ENCODE data around the gene VPS51. TPM values are rescaled to one million over a fixed set of nuclear protein-coding genes. Genes with fewer than 3 reads are reported as not detected.
A peak's percentile ranks its signal among the peaks of the same experiment; 100 is the strongest.

Gene VPS51
- total RNA-seq, 1 experiment from 2014 or later, result 59.6 TPM

DNA sequence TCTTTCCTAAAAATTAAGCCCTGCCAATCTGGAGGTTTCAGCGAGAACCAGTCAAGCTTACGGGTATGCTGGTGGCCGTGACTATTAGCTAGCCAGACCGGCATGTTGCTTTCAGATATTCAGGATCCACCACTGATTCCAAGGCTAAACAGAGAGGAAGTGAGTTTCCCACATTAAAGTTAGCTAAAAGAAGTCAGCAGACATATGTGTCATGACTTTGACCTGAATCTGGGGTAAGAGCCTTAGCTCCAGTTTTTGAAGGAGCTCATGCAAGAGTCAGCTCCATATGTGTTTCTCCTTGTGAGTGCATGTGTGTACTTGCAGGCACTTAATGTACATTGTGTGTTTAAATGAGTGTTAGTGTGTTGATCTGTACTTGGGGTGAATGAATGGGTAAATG is 10.6 kb upstream of the VPS51 start:
- Histone ChIP-seq H3K4me1 (peaks cover 5% of the 10 kb centered on the region), H3K27ac (no peak overlapping the region), H3K27me3 (no peaks in the 10 kb centered on the region), H3K9me3 (replicated peaks) (no peaks in the 10 kb centered on the region), H3K4me3 (no peak overlapping the region), H3K36me3 (peaks cover 18% of the 10 kb centered on the region)
- DNase-seq, result no peak

- no peak for DNase-seq
- Histone ChIP-seq H3K27ac (no peak overlapping the region), H3K4me1 (peaks cover 5% of the 10 kb centered on the region), H3K36me3 (peaks cover 8% of the 10 kb centered on the region; the same call in 1 of the 2 replicates), H3K9me3 (replicated peaks) (no peaks in the 10 kb centered on the region), H3K27me3 (no peaks in the 10 kb centered on the region), H3K4me3 (no peak overlapping the region)
Observed at GRCh38 chr11:65086809-65087208, 9.2 kb upstream of the VPS51 start.

GRCh38 chr11:65087216-65087615 is 8.8 kb upstream of the VPS51 start:
- no peak for DNase-seq
- Histone ChIP-seq H3K27ac (no peak overlapping the region), H3K36me3 (peaks cover 6% of the 10 kb centered on the region; the same call in 1 of the 2 replicates), H3K9me3 (replicated peaks) (no peaks in the 10 kb centered on the region), H3K4me1 (peaks cover 5% of the 10 kb centered on the region), H3K4me3 (no peak overlapping the region), H3K27me3 (no peaks in the 10 kb centered on the region)

DNA sequence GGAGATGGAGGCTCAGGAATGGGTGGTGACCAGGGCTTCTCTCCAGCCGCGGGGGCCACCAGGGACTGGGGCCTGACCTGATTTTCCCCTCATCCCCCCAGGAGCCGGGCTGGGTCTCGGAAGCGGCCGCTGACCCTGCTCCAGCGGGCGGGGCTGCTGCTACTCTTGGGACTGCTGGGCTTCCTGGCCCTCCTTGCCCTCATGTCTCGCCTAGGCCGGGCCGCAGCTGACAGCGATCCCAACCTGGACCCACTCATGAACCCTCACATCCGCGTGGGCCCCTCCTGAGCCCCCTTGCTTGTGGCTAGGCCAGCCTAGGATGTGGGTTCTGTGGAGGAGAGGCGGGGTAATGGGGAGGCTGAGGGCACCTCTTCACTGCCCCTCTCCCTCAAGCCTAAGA is 8.2 kb upstream of the VPS51 start:
- Histone ChIP-seq H3K27me3 (no peaks in the 10 kb centered on the region), H3K36me3 (peaks cover 1% of the 10 kb centered on the region; the same call in 1 of the 2 replicates), H3K4me1 (peaks cover 1% of the 10 kb centered on the region), H3K9me3 (replicated peaks) (no peaks in the 10 kb centered on the region), H3K27ac (no peak overlapping the region), H3K4me3 (no peak overlapping the region)
- no peak for DNase-seq

GRCh38 chr11:65089621-65090020 is 6.4 kb upstream of the VPS51 start:
- Histone ChIP-seq H3K4me3 (no peak overlapping the region), H3K9me3 (replicated peaks) (no peaks in the 10 kb centered on the region), H3K27ac (no peak overlapping the region), H3K36me3 (no peaks in the 10 kb centered on the region), H3K27me3 (no peaks in the 10 kb centered on the region), H3K4me1 (no peaks in the 10 kb centered on the region)
- no peak for DNase-seq

- no peak overlapping the region for H3K4me3 ChIP-seq
- H3K27me3 ChIP-seq, result no peaks in the 10 kb centered on the region
- H3K27ac ChIP-seq, result no peak overlapping the region
- H3K36me3 ChIP-seq, result no peaks in the 10 kb centered on the region
- 0 out of 2 replicates have a peak, but pooled peaks cover under 1% of the 10 kb centered on the region for H3K4me1 ChIP-seq
- no peaks in the 10 kb centered on the region for H3K9me3 ChIP-seq (replicated peaks)
- no peak for DNase-seq
Observed at GRCh38 chr11:65090628-65091027, 5.4 kb upstream of the VPS51 start.

- H3K27me3 ChIP-seq, result no peaks in the 10 kb centered on the region
- no peaks in the 10 kb centered on the region for H3K36me3 ChIP-seq
- H3K9me3 ChIP-seq (replicated peaks), result no peaks in the 10 kb centered on the region
- H3K4me1 ChIP-seq, result peaks cover 2% of the 10 kb centered on the region; the same call in 1 of the 2 replicates
- peak overlapping the region; percentile 80 for H3K27ac ChIP-seq
- no peak for DNase-seq
- H3K4me3 ChIP-seq, result peak overlapping the region; percentile 99
Observed at GRCh38 chr11:65095427-65095826, 587 bp upstream of the VPS51 start.

DNA sequence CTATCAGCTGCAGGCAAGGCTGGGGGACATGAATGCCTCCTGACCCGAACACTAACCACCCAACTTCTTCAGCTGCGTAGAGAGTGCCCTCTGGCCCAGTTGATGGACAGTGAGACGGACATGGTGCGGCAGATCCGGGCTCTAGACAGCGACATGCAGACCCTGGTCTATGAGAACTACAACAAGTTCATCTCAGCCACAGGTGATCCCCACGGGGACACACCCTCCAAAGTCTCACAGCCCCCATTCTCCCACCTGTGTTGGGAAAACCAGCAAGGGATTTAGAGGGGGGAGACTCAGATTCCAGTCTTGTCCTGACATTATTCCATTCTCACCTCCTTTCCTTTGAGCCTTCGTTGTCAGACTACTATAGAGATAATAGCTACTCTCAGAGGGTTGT is 912 bp downstream of the VPS51 start:
- H3K9me3 ChIP-seq (replicated peaks), result no peaks in the 10 kb centered on the region
- no peak for DNase-seq
- no peaks in the 10 kb centered on the region for H3K27me3 ChIP-seq
- H3K36me3 ChIP-seq, result no peaks in the 10 kb centered on the region
- peaks cover 6% of the 10 kb centered on the region for H3K4me1 ChIP-seq
- H3K27ac ChIP-seq, result no peak overlapping the region
- H3K4me3 ChIP-seq, result peak overlapping the region; percentile 99

DNA sequence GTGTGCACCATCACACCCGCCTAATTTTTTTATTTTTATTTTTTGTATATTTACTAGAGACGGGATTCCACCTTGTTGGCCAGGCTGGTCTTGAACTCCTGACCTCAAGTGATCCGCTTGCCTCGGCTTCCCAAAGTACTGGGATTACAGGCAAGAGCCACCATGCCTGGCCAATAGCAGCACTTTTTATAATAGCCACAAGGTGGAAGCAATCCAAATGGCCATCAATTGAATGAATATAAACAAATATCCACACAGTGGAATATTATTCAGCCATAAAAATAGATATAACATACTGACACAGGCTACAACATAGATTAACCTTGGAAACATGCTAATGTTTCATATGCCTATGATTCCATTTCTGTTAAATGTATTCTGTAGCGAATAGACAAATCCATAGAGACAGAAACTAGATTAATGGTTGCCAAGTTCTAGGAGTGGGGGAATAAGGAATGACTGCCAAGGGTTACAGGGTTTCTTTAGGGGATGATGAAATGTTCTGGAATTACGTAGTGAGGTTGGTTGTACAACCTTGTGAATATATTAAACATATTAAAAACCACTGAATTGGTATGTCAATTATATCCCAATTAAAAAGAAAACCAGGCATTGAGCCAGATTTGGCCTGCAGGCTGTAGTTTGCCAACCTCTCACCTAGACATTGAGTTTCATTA is 4.8 kb downstream of the VPS51 start:
- no peaks in the 10 kb centered on the region for H3K9me3 ChIP-seq (replicated peaks)
- no peak for DNase-seq
- H3K4me3 ChIP-seq, result no peak overlapping the region
- no peak overlapping the region for H3K27ac ChIP-seq
- H3K27me3 ChIP-seq, result no peaks in the 10 kb centered on the region
- H3K4me1 ChIP-seq, result peaks cover 12% of the 10 kb centered on the region
- H3K36me3 ChIP-seq, result no peaks in the 10 kb centered on the region

GRCh38 chr11:65102142-65103095 is 6.4 kb downstream of the VPS51 start:
- H3K36me3 ChIP-seq, result no peaks in the 10 kb centered on the region
- H3K4me1 ChIP-seq, result peaks cover 12% of the 10 kb centered on the region; the same call in 1 of the 2 replicates
- no peaks in the 10 kb centered on the region for H3K27me3 ChIP-seq
- H3K9me3 ChIP-seq (replicated peaks), result no peaks in the 10 kb centered on the region
- H3K27ac ChIP-seq, result peak overlapping the region; percentile 50
- DNase-seq, result peak in 1 of 2 experiments; percentile 50
- no peak overlapping the region for H3K4me3 ChIP-seq

DNA sequence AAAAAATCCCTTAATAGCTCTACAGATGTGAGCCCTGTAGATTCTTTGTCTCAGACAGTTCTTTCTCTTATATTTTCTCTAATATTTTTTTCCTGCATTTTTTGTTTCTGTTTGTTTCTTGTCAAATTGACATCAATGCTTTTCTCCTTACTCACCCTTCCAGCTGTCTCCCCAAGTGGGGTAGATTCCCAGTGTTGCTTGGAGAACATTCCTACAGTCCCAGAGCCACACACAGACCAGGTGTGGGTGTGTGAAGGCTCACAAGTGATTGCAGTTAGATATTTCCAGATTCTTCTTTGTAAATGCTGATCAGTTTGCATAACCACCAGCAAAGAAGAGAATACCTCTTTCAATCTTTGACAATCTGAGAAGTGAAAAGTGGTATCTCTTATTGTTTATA is 7.5 kb downstream of the VPS51 start:
- Histone ChIP-seq H3K9me3 (replicated peaks) (no peaks in the 10 kb centered on the region), H3K36me3 (no peaks in the 10 kb centered on the region), H3K4me3 (no peak overlapping the region), H3K27me3 (no peaks in the 10 kb centered on the region), H3K4me1 (peaks cover 12% of the 10 kb centered on the region; the same call in 1 of the 2 replicates), H3K27ac (no peak overlapping the region)
- no peak for DNase-seq

DNA sequence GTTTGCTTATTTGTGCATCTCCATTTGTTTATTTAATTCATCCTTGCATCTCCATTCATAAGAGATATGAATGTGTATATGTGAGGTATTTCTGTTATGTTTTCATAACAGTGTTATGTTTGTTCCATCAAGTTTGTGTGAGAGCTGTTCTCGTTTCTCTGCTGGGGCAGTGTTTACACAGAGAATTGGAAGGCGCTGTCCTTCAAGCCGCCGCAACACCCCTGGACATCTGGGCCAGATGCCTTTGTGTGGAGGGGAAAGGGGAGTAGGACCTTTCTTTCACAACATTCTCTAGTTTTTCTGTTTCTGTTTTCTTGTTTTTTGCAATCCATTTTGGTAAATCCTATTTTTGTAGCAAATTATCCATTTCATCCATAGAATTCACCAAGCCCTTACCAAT is 8.6 kb downstream of the VPS51 start:
- Histone ChIP-seq H3K9me3 (replicated peaks) (no peaks in the 10 kb centered on the region), H3K36me3 (no peaks in the 10 kb centered on the region), H3K27ac (no peak overlapping the region), H3K27me3 (no peaks in the 10 kb centered on the region), H3K4me1 (peaks cover 12% of the 10 kb centered on the region; the same call in 1 of the 2 replicates), H3K4me3 (no peak overlapping the region)
- no peak for DNase-seq

DNA sequence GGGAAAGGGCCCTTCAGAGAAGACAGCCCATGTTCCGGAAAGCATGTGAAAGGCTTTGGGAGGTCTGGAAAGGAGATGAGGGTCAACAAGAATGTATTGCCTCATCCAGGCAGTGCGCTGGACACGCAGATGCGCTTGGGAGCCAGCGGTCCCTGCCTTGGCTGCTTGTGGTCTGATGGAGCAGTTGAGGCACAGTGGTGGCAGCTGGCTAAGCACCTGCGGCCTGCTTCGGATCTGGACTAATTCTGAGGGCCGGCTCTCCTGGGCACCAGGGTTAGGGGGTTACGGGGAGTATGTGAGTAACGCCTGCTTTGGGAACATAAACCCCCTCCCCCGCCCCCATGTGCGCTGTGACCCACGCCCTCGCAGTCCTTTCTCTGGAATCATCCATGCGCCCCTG is 11.1 kb downstream of the VPS51 start:
- no peak overlapping the region for H3K4me3 ChIP-seq
- H3K9me3 ChIP-seq (replicated peaks), result no peaks in the 10 kb centered on the region
- no peak for DNase-seq
- H3K36me3 ChIP-seq, result no peaks in the 10 kb centered on the region
- H3K4me1 ChIP-seq, result peaks cover 9% of the 10 kb centered on the region; the same call in 1 of the 2 replicates
- H3K27me3 ChIP-seq, result no peaks in the 10 kb centered on the region
- no peak overlapping the region for H3K27ac ChIP-seq

- H3K4me1 ChIP-seq, result peaks cover 2% of the 10 kb centered on the region; the same call in 1 of the 2 replicates
- H3K36me3 ChIP-seq, result no peaks in the 10 kb centered on the region
- no peak overlapping the region for H3K27ac ChIP-seq
- no peak for DNase-seq
- H3K27me3 ChIP-seq, result no peaks in the 10 kb centered on the region
- H3K4me3 ChIP-seq, result no peak overlapping the region
- H3K9me3 ChIP-seq (replicated peaks), result no peaks in the 10 kb centered on the region
Observed at GRCh38 chr11:65107751-65108468, 11.9 kb downstream of the VPS51 start.
